GM13977 (cell line): ENCODE results near the gene PDS5A.
"Not testable (repeated sequence)": the region's sequence is repeated elsewhere in the genome, so short reads cannot be mapped to it uniquely, and the experiment has no call there.

Experiments used
- DNase-seq: peaks from one replicate; pipeline ENCODE4 v3.0.0; 2012; ENCODE audit warnings: low spot score
- CTCF ChIP-seq: IDR thresholded peaks from 2 replicates; pipeline ENCODE4 v1.5.1; 2012; ENCODE audit warnings: mild to moderate bottlenecking, control low read depth; ENCODE audit not compliant: insufficient read depth; ENCODE audit errors: extremely low read depth, missing control alignments
- in situ Hi-C: fragments of 300-500 bp; cut with MboI; formaldehyde crosslinking; loops from one replicate; pipeline ENCODE4 v1.12.0; 2022; ENCODE audit warnings: low sequenced_read_pairs, low pct_unique_long_range_greater_than_20kb, mixed read lengths, inconsistent platforms; ENCODE audit not compliant: unreplicated experiment

Gene PDS5A

GRCh38 chr4:39998659-39999345 lies 21.1 kb upstream of the PDS5A start:
- TF ChIP-seq CTCF, result no peak
- DNase-seq, result no peak
- in situ Hi-C loops, result no loop called here

- no peak for TF ChIP-seq CTCF
- in situ Hi-C loops, result no loop called here
- DNase-seq, result no peak
Observed at GRCh38 chr4:39996811-39997210, 19.1 kb upstream of the PDS5A start.

- no peak for DNase-seq
- in situ Hi-C loops, result no loop called here
- TF ChIP-seq CTCF, result no peak
Observed at GRCh38 chr4:39994406-39994805, 16.7 kb upstream of the PDS5A start.

- DNase-seq, in situ Hi-C loops: not testable (repeated sequence)
Observed at GRCh38 chr4:39989381-39989780, 11.7 kb upstream of the PDS5A start.

- no peak for TF ChIP-seq CTCF
- DNase-seq, result no peak
- in situ Hi-C loops, result no loop called here
Observed at GRCh38 chr4:39987485-39987884, 9.8 kb upstream of the PDS5A start.

GRCh38 chr4:39978904-39979303 lies 1.2 kb upstream of the PDS5A start:
- TF ChIP-seq CTCF, result no peak
- in situ Hi-C loops, result loop anchor here (10.0 kb wide), 2 partner anchors 284 to 504 kb away; partner anchors contain the start of gene UBE2K
- no peak for DNase-seq

- in situ Hi-C loops, result loop anchor here (10.0 kb wide), 2 partner anchors 284 to 504 kb away; partner anchors contain the start of gene UBE2K
- no peak for DNase-seq
- no peak for TF ChIP-seq CTCF
Observed at GRCh38 chr4:39978378-39978775, 666 bp upstream of the PDS5A start.
